Erythroblast (primary cell): ENCODE measurements around the gene IRX2.

Experiments used
- GATA1 ChIP-seq: IDR thresholded peaks from 2 replicates; pipeline ENCODE4 v1.6.1; 2011; ENCODE audit warnings: low read depth, mild to moderate bottlenecking, control low read depth, low read length, moderate library complexity
- POLR2A ChIP-seq: IDR thresholded peaks from 2 replicates; pipeline ENCODE4 v1.6.1; 2011; ENCODE audit warnings: mild to moderate bottlenecking, low read length

GRCh38 chr5:2742921-2743679, 8.4 kb downstream of the IRX2 start:
- TF ChIP-seq POLR2A (no peak), GATA1 (no peak)
